ENCODE data around the gene CCL4.

- TF ChIP-seq CTCF (optimal IDR thresholded peaks at IDR 0.05 in 1 of 3, IDR thresholded peaks at IDR 0.05 in 1 of 3, conservative IDR thresholded peaks at IDR 0.05 in 1 of 3; ENCODE audit: extremely low read depth in 1 of 3, insufficient read depth in 2 of 3, low read length in 3 of 3) (no peak), EZH2 (IDR thresholded peaks at IDR 0.05; ENCODE audit: low read length) (no peak)
Measured at GRCh38 chr17:36105781-36106492, 2.3 kb downstream of the CCL4 start.
